OCI-LY7 (cell line): Measurements from ENCODE around the gene TOR1AIP1. TPM values are rescaled to one million over a fixed set of nuclear protein-coding genes. Genes with fewer than 3 reads are reported as not detected.

ENCODE experiments used
- BruUV-seq: library from RNA; stranded (reverse); fragments of 400-500 nt; replicated peaks from 2 replicates; lab custom pipeline; 2021; lab: Mats Ljungman, UMichigan
- CTCF ChIA-PET: fragments of 300-600 bp; sonication (Branson Sonifier 250); formaldehyde crosslinking; loops from one replicate; lab custom pipeline; 2022; ENCODE audit warnings: antibody characterized with exemption; ENCODE audit not compliant: unreplicated experiment; lab: Charles Lee
- POLR2A ChIA-PET: fragments of 300-600 bp; sonication (Branson Sonifier 250); formaldehyde crosslinking; loops from one replicate; lab custom pipeline; 2022; ENCODE audit warnings: antibody characterized with exemption; lab: Charles Lee
- DNase-seq: peaks from one replicate; pipeline ENCODE4 v3.0.0-alpha.2; 2015; ENCODE audit warnings: low spot score
- H2AFZ ChIP-seq: fragments of 200-600 bp; sonication (generic), shearing (Covaris generic); 2 replicates; pipeline ENCODE4 v1.6.1; 2014; ENCODE audit warnings: mild to moderate bottlenecking, antibody characterized with exemption, low read length, moderate library complexity
- H3K27ac ChIP-seq: fragments of 200-600 bp; sonication (generic); 2 replicates; pipeline ENCODE4 v1.5.1; 2014; ENCODE audit warnings: mixed run types, low read depth, mild to moderate bottlenecking, moderate library complexity, low read length, inconsistent platforms; ENCODE audit not compliant: poor library complexity, severe bottlenecking
- H3K36me3 ChIP-seq: fragments of 200-600 bp; sonication (generic); 2 replicates; pipeline ENCODE4 v1.6.1; 2014; ENCODE audit warnings: mild to moderate bottlenecking, antibody characterized with exemption, low read length, moderate library complexity, mixed read lengths; ENCODE audit not compliant: insufficient read depth
- H3K4me1 ChIP-seq: fragments of 200-600 bp; sonication (generic); 2 replicates; pipeline ENCODE4 v1.5.1; 2014; ENCODE audit warnings: mild to moderate bottlenecking, low read length; ENCODE audit not compliant: insufficient read depth, poor library complexity, severe bottlenecking
- H3K4me2 ChIP-seq: fragments of 200-600 bp; sonication (generic); 2 replicates; pipeline ENCODE4 v1.6.1; 2014; ENCODE audit warnings: mild to moderate bottlenecking, low read length
- H3K4me3 ChIP-seq: fragments of 200-600 bp; sonication (generic); 2 replicates; pipeline ENCODE4 v1.5.1; 2014; ENCODE audit warnings: mild to moderate bottlenecking, low read depth, low read length; ENCODE audit not compliant: poor library complexity, severe bottlenecking
- H3K79me2 ChIP-seq: fragments of 200-600 bp; sonication (generic); 2 replicates; pipeline ENCODE4 v1.6.1; 2016; ENCODE audit warnings: low read depth, mild to moderate bottlenecking, low read length, moderate library complexity, mixed read lengths; ENCODE audit not compliant: insufficient read depth
- H3K9me2 ChIP-seq: fragments of 200-600 bp; sonication (generic); 2 replicates; pipeline ENCODE4 v1.6.1; 2016; ENCODE audit warnings: mild to moderate bottlenecking, low read length, mixed read lengths; ENCODE audit not compliant: insufficient read depth
- H3K9me3 ChIP-seq: fragments of 200-600 bp; sonication (generic); 2 replicates; pipeline ENCODE4 v1.6.1; 2014; ENCODE audit warnings: mild to moderate bottlenecking, mixed run types, low read length, mixed read lengths
- H4K20me1 ChIP-seq: fragments of 200-600 bp; sonication (generic); 2 replicates; pipeline ENCODE4 v1.6.1; 2014; ENCODE audit warnings: mild to moderate bottlenecking, antibody characterized with exemption, low read length, moderate library complexity, mixed read lengths; ENCODE audit not compliant: insufficient read depth
- CTCF ChIP-seq: fragments of 200-600 bp; sonication (generic); conservative IDR thresholded peaks from 2 replicates; pipeline ENCODE4 v1.5.1; 2014; ENCODE audit warnings: mild to moderate bottlenecking, antibody characterized with exemption, low read length, moderate library complexity, mixed read lengths
- EZH2phosphoT487 ChIP-seq: fragments of 200-600 bp; sonication (generic); IDR thresholded peaks from 2 replicates; pipeline ENCODE4 v1.6.1; 2018; ENCODE audit warnings: low read depth, borderline replicate concordance, mild to moderate bottlenecking, mixed run types, antibody characterized with exemption, low read length, moderate library complexity, mixed read lengths
- intact Hi-C: fragments of 100-400 bp; cut with micrococcal nuclease; formaldehyde crosslinking; loops from one replicate; pipeline ENCODE4 v1.10.0; 2022; ENCODE audit not compliant: unreplicated experiment
- total RNA-seq, 2 experiments: library from RNA; depleted of rRNA in 1 of 2; stranded (reverse); fragments of >200 nt in 1 of 2; shearing (Covaris generic) in 1 of 2; gene quantifications; 2 replicates each; pipeline ENCODE4 v1.2.3, GENCODE V29; 2014 to 2022

TOR1AIP1 gene
- total RNA-seq, 2 experiments from 2014 or later = 11.0 to 14.5 TPM

- POLR2A ChIA-PET = interaction anchor here (0.6 to 1.1 kb wide), 5 partner anchors 11 to 145 kb away, joined by 3 to 6 read pairs (median 4); no protein-coding TSS in a partner anchor
- Histone ChIP-seq H3K9me2 (no peaks in the 10 kb centered on the region), H4K20me1 (peaks cover 25% of the 10 kb centered on the region), H3K4me3 (peak overlapping the region; percentile 20), H3K4me2 (peak overlapping the region; percentile 62), H3K9me3 (no peaks in the 10 kb centered on the region), H3K36me3 (peaks cover 77% of the 10 kb centered on the region), H3K27ac (peak overlapping the region; percentile 38), H3K4me1 (peaks cover 50% of the 10 kb centered on the region), H2AFZ (no peak overlapping the region), H3K79me2 (peaks cover 71% of the 10 kb centered on the region)
- BruUV-seq = no TSS peak
- no peak for DNase-seq
- TF ChIP-seq EZH2phosphoT487 = no peak
- TF ChIP-seq CTCF = no peak
- intact Hi-C loops = no loop called here
- CTCF ChIA-PET = no interaction called here
Observed at GRCh38 chr1:179871940-179872339, 10.1 kb upstream of the TOR1AIP1 start.

GRCh38 chr1:179872558-179872957 is 9.5 kb upstream of the TOR1AIP1 start:
- Histone ChIP-seq H3K4me2 (peak overlapping the region; percentile 62), H2AFZ (no peak overlapping the region), H3K79me2 (peaks cover 72% of the 10 kb centered on the region), H4K20me1 (peaks cover 25% of the 10 kb centered on the region), H3K4me1 (peaks cover 50% of the 10 kb centered on the region), H3K4me3 (peak overlapping the region; percentile 20), H3K9me3 (no peaks in the 10 kb centered on the region), H3K36me3 (peaks cover 71% of the 10 kb centered on the region), H3K9me2 (no peaks in the 10 kb centered on the region), H3K27ac (peak overlapping the region; percentile 38)
- DNase-seq = peak; percentile 53
- TF ChIP-seq CTCF (0 out of 2 replicates have a peak, but pooled peaks have one; percentile 15), EZH2phosphoT487 (no peak)
- intact Hi-C loops = no loop called here
- CTCF ChIA-PET = no interaction called here
- no TSS peak for BruUV-seq
- POLR2A ChIA-PET = interaction anchor here (0.7 to 1.1 kb wide), 3 partner anchors 11 to 145 kb away, joined by 3 to 6 read pairs (median 3); no protein-coding TSS in a partner anchor

- BruUV-seq = no TSS peak
- no peak for TF ChIP-seq EZH2phosphoT487
- no peak for TF ChIP-seq CTCF
- intact Hi-C loops = no loop called here
- H3K36me3 ChIP-seq = peaks cover 62% of the 10 kb centered on the region
- peaks cover 54% of the 10 kb centered on the region for H3K4me1 ChIP-seq
- H2AFZ ChIP-seq = no peak overlapping the region
- H4K20me1 ChIP-seq = peaks cover 20% of the 10 kb centered on the region
- H3K9me3 ChIP-seq = no peaks in the 10 kb centered on the region
- H3K79me2 ChIP-seq = peaks cover 71% of the 10 kb centered on the region
- H3K27ac ChIP-seq = peak overlapping the region; percentile 38
- ChIA-PET CTCF (no interaction called here), POLR2A (no interaction called here)
- DNase-seq = no peak
- H3K4me3 ChIP-seq = no peak overlapping the region
- H3K4me2 ChIP-seq = peak overlapping the region; percentile 62
- H3K9me2 ChIP-seq = no peaks in the 10 kb centered on the region
Observed at GRCh38 chr1:179873438-179873851, 8.6 kb upstream of the TOR1AIP1 start.
